GM12865 (cell line): ENCODE data around the gene UBE3B.

Experiments
- DNase-seq: peaks from one replicate; pipeline ENCODE4 v3.0.0; 2010; ENCODE audit warnings: low read depth
- H3K4me3 ChIP-seq: 2 replicates; pipeline ENCODE4 v1.5.1; 2011; ENCODE audit warnings: mild to moderate bottlenecking, low read depth, low read length, control low read depth
- TF ChIP-seq, protein P1 (sequence below): IDR thresholded peaks from 2 replicates; pipeline ENCODE4 v1.5.1; 2011; ENCODE audit warnings: low read length, control low read depth, low read depth, inconsistent platforms; ENCODE audit not compliant: insufficient read depth; ENCODE audit errors: missing control alignments

The UBE3B gene

DNA sequence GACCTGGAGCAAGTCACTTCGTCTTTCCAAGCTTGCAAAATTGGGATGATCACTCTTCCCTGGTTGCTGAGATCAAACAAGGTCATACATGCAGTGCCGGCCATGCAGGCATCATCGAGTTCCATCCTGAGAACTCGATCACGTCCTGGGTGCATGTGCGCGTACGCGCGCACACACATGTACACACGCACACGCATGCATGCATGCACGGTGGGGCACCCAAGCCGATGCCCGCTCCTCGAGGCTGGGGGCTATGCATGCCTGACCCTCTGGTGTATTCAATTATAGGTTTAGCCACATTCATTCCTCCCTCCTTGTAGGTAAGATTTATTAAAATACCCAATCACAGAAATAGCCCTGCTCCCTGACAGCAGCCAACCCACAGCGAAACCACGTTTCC, 69.9 kb downstream of the UBE3B start:
- DNase-seq: no peak
- TF ChIP-seq, protein P1, sequence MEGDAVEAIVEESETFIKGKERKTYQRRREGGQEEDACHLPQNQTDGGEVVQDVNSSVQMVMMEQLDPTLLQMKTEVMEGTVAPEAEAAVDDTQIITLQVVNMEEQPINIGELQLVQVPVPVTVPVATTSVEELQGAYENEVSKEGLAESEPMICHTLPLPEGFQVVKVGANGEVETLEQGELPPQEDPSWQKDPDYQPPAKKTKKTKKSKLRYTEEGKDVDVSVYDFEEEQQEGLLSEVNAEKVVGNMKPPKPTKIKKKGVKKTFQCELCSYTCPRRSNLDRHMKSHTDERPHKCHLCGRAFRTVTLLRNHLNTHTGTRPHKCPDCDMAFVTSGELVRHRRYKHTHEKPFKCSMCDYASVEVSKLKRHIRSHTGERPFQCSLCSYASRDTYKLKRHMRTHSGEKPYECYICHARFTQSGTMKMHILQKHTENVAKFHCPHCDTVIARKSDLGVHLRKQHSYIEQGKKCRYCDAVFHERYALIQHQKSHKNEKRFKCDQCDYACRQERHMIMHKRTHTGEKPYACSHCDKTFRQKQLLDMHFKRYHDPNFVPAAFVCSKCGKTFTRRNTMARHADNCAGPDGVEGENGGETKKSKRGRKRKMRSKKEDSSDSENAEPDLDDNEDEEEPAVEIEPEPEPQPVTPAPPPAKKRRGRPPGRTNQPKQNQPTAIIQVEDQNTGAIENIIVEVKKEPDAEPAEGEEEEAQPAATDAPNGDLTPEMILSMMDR: no peak
- H3K4me3 ChIP-seq: no peak overlapping the region

DNA sequence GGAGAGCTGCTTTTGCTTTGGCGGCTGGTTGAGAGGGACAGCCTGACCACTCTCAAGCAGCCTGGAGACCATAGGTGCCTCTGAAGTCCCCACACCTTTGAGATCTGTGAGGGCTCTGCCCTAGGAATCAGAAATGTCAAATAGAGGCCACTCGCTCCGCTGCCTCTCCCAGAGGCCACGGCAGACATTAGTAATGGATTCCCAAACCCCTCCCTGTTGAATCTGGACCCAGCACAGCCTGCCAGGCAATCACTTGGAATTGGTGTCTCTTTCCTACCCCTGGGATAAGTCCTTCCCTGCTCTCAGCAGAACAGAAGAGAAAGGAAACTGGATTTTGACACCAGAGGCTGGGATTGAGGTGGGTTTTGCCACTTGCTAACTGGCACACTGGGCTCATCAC, 70.8 kb downstream of the UBE3B start:
- TF ChIP-seq, protein P1: no peak
- DNase-seq: no peak
- H3K4me3 ChIP-seq: no peak overlapping the region

DNA sequence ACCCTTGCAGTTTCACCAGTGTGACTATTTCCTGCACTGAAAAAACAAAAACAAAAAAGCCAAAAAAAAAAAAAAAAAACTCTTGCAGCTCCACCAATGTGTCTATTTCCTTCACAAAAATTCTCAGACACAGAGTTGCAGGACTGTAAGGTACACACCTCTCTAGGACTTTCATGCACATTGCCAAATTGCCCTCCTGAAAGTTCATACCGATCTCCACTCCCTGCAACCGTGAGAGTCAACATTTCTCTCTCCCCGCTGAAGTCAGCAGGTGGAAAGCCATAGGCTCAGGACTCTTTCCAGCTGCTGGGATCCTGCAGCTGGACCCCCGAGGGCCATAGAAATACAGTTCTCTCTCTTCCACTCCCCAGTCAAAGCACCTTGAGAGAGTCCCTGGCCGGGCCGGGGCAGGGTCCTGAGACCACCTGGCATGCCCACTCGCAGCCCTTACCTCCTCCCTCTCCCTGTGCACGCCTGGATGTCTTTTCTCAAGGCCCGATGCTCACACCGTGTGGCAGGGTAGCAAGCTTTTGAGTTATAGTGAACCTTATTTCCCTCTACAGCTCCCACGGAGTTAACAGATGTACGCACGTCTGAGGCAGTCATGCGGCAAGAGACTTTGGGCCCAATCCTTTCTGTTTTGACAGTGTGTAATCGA, 72.3 kb downstream of the UBE3B start:
- TF ChIP-seq, protein P1: no peak
- H3K4me3 ChIP-seq: no peak overlapping the region
- no peak for DNase-seq

DNA sequence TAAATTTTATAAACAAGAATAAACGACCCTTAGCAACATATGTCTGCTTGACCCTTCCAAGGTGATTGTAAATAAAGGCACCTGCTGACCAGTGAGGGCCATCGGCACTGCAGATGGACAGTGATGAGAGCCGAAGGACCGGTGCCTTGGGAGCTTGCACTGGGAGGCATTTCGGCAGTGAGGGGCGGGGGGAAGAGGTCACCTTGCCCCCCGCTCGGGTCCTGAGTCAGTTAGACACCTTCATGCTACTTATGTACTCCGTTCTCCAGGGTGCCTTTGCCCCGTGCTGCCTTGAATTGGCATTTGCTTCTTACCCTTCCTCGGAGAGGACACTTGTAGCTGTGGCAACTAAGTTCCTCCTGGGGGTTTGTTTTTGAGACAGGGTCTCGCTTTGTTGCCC, 72.8 kb downstream of the UBE3B start:
- H3K4me3 ChIP-seq: no peak overlapping the region
- no peak for DNase-seq
- TF ChIP-seq, protein P1: no peak

DNA sequence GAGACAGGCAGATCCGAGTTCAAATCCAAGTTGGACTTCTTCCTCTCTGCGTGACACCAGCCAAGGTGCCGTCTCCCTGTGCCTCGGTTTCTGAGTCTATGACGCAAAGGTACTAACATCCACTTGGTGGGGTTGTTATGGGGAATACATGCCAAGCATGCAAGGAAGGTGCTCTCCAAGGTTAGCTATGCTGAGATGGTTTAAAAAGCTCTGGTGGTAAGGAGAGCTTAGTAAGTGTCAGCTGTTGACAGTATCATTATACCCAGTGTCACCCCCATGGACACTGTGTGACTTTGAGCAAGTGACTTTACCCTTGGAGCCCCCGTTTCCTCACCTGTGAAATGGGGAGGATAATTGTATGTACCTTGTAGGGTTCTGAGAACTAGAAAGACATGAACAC, 73.7 kb downstream of the UBE3B start:
- DNase-seq: no peak
- H3K4me3 ChIP-seq: no peak overlapping the region
- TF ChIP-seq, protein P1: no peak

DNA sequence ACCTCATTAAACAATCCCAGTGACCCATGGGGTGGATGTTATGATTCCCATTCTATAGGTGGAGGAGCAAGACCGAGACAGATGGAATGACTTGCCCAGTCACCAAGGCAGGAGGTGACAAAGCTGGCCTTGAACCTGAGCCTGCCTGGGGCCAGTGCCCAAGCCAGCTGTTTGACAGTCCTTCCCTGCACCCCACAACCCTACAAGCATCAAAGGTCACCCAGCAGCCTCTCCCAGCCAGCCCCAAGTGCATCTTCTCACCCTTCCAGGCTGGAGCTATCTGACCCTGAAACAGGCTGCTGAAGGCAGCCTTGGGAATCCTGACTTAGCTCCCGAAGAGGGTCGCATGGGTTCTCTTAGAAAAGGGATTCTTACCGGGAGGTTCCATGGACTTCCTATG, 75.5 kb downstream of the UBE3B start:
- DNase-seq: no peak
- no peak overlapping the region for H3K4me3 ChIP-seq
- TF ChIP-seq, protein P1: no peak

DNA sequence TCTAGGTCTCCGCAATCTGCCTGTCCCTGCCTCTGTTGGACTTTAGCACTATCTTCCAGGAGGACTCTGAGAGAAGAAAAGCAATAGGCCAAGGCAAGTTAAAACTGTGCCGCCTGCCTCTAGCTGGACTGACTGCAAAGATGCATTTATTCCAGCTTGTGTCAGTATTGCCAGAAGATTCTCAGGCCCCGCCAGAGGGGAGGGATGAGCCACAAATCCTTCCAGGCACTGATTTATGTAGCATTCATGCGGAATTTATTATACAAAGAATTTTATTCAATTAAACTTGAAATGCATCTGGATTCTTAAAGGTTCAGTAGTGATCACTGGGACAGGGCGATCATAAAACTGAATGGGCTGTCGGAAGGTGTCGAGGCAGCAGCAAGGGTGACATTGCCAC, 76.0 kb downstream of the UBE3B start:
- TF ChIP-seq, protein P1: no peak
- no peak overlapping the region for H3K4me3 ChIP-seq
- DNase-seq: no peak
